ENCODE measurements around the gene LUZP2. TPM values are rescaled to one million over a fixed set of nuclear protein-coding genes. Genes with fewer than 3 reads are reported as not detected.

The LUZP2 gene
- total RNA-seq, 2 donors from 2014 or later: 1.6 TPM; not detected in 1

DNA sequence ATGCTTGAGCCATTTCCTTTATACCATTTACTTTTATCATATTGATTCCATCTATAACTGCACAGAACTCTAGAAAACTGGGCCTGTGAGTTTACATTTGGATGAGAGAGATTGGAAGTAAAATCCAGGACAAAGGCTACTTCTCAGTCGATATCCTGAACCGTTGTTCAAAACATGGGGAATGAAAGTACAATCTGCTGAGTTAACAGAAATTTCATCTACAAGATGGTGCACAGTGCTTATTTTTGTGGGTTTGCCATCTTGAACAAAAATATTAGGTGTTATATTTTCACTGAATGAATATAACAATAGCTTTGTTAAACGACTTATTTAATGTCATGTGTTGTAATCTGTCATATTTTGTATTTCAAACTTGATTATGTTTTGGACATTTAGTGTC lies 622.6 kb downstream of the LUZP2 start:
- TF ChIP-seq, protein P1, sequence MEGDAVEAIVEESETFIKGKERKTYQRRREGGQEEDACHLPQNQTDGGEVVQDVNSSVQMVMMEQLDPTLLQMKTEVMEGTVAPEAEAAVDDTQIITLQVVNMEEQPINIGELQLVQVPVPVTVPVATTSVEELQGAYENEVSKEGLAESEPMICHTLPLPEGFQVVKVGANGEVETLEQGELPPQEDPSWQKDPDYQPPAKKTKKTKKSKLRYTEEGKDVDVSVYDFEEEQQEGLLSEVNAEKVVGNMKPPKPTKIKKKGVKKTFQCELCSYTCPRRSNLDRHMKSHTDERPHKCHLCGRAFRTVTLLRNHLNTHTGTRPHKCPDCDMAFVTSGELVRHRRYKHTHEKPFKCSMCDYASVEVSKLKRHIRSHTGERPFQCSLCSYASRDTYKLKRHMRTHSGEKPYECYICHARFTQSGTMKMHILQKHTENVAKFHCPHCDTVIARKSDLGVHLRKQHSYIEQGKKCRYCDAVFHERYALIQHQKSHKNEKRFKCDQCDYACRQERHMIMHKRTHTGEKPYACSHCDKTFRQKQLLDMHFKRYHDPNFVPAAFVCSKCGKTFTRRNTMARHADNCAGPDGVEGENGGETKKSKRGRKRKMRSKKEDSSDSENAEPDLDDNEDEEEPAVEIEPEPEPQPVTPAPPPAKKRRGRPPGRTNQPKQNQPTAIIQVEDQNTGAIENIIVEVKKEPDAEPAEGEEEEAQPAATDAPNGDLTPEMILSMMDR (IDR thresholded peaks at IDR 0.05): no peak
- TF ChIP-seq POLR2A (IDR thresholded peaks at IDR 0.05): no peak

More for the DNA sequence above, 622.6 kb downstream of the LUZP2 start:
- DNase-seq (no peak), ATAC-seq (no peak)
- H3K27me3 ChIP-seq: no peaks in the 10 kb centered on the region
- intact Hi-C loops (cut with DNase I): no loop called here
- H3K27ac ChIP-seq: no peak overlapping the region
- H3K36me3 ChIP-seq (replicated peaks in 1 of 2; ENCODE audit: insufficient read depth in 1 of 2, low read depth in 2 of 2): no peaks in the 10 kb centered on the region
- no peak overlapping the region for H3K4me3 ChIP-seq
- no peaks in the 10 kb centered on the region for H3K9me3 ChIP-seq
- 77 to 84% methylated on average over 3 of the region's 3 CpGs for WGBS, 2 donors
- H3K4me1 ChIP-seq: no peaks in the 10 kb centered on the region

Small RNA genes lying within 50 kb of the gene (small RNA-seq; reads per million reads assigned to genes)
- gene RF00019: not detected
